Skin epidermis (tissue), 12 donors: ENCODE measurements around the gene NCOA7.
A peak's percentile ranks its signal among the peaks of the same experiment; 100 is the strongest.
"Not testable (repeated sequence)": the region's sequence is repeated elsewhere in the genome, so short reads cannot be mapped to it uniquely, and the experiment has no call there.

ENCODE experiments used
- H3K27ac ChIP-seq, 21 experiments: fragments of 200-600 bp; sonication (generic) in 11 of 21; one replicate each; pipeline ENCODE4 v1.5.0; 2020; ENCODE audit warnings: mild to moderate bottlenecking in 3 of 21, inconsistent platforms in 2 of 21, moderate library complexity in 2 of 21
- H3K4me3 ChIP-seq, 7 experiments: fragments of 200-600 bp; sonication (generic) in 2 of 7; one replicate each; pipeline ENCODE4 v1.5.0; 2020; ENCODE audit warnings: inconsistent platforms in 2 of 7, mild to moderate bottlenecking in 2 of 7, moderate library complexity in 1 of 7

The NCOA7 gene

DNA sequence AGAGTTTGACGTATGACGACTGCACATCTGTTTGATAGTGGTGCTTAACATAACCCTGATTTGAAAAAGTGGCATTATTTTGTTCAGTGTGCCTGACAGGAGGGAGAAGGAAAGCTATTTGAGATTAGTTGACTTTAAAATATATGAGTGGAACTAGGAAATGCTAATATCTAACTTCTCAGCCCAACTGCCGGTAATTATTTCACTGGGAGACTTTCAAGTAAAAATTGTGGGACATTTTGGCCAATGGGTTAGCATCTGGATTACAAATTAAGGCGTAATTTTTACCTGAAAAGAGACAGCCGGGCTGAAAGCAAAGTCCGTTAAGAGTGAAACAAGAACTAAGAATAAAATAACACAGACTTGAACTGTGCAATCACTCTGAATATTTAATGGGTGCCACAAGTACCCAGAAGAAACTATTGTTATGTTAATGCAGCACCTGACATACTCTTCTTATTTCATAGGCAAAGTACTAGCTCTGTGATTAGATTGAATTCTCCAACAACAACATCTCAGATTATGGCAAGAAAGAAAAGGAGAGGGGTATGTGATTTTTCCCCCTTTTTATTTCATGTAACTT, 39.3 kb upstream of the NCOA7 start:
- H3K4me3 ChIP-seq = peak overlapping the region in 2 of 7 experiments; percentile 62 to 63
- peak overlapping the region in 1 of 21 experiments; percentile 28 for H3K27ac ChIP-seq

DNA sequence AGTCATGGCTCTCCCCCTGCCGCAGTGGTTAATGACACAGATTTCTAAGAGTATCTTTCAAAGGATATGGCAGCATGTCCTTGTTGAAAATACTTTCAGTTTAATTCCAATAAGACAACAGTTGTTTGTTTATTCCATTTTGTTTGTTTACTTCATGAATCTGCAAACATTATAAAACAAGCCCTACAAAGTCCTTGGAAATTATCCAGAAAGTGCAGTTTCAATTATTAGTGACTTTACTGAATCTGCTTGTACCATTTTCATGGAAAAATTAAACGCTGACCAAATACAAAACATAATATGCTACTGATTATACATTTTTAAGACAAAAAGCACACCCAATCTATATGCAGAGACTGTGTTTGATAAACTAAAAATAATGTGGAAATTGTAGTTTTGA, 38.0 kb upstream of the NCOA7 start:
- Histone ChIP-seq H3K27ac (no peak overlapping the region), H3K4me3 (no peak overlapping the region)

DNA sequence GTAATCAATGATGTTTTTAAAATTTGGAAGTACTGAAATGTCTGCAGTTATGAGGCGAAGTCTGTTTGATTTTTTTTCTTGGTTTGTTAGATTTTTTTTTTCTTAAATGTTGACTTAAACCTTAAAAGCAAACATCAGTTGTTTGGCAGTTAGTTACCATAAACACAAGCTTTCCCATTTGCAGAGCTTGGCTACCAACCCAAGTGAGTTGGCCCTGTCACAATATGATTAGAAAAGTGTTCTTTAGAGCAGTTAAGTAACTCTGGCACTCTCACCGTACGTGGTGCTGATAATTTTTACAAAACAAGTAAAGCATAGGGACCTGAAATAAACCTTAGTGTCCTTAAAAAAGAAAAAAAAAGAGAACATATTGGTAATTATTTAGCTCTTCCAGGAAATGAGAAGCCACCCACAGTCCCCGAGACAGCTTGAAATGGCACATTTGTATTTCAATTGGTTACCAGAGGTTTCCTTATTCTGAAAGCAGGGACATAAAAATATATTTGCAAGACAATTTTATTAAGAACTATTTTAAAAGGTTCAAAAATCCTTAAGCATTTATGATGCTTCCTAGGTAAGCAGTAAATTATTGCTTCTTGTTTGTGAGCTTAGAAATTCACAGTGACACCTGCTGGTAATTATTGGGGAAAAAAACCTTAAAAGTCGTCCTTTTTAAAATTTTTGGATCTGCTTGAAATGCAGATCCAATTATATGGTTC, 37.4 kb upstream of the NCOA7 start:
- H3K4me3 ChIP-seq = no peak overlapping the region
- no peak overlapping the region for H3K27ac ChIP-seq

DNA sequence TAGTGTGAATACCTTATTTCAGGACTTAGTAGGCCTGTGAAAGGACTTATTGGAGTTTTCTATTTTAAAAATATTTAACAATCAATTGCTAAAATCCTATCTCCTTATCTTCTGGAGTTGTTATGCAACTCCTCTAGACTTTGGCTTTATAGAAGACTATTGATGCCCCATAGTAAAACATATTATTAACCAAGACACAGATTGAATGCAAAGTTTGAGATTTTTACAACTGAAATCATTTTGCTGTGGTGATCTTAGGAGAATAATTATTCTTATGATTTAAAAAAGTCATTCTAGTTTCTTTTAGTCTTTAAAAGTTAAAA, 36.9 kb upstream of the NCOA7 start:
- no peak overlapping the region for H3K27ac ChIP-seq
- H3K4me3 ChIP-seq = no peak overlapping the region

DNA sequence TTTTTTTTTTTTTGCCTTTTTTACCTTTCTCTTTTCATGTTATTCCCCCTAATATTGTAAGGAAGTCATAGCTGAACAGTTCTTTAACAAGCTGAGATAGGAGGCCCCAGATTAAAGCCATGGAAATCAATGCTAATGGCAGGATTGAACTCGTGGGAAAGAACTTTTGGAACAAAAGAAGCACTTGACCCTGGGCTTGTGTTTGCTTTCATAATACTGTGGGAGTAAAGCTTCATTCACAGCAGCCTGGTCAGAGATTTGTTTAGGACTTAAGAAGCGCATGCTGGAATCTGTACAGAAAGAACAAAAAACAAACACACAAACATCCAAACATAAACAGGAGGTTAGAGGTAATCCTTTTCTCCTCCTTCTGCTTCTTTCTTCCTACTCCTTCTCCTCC, 36.2 kb upstream of the NCOA7 start:
- Histone ChIP-seq H3K4me3 (no peak overlapping the region), H3K27ac (no peak overlapping the region)

DNA sequence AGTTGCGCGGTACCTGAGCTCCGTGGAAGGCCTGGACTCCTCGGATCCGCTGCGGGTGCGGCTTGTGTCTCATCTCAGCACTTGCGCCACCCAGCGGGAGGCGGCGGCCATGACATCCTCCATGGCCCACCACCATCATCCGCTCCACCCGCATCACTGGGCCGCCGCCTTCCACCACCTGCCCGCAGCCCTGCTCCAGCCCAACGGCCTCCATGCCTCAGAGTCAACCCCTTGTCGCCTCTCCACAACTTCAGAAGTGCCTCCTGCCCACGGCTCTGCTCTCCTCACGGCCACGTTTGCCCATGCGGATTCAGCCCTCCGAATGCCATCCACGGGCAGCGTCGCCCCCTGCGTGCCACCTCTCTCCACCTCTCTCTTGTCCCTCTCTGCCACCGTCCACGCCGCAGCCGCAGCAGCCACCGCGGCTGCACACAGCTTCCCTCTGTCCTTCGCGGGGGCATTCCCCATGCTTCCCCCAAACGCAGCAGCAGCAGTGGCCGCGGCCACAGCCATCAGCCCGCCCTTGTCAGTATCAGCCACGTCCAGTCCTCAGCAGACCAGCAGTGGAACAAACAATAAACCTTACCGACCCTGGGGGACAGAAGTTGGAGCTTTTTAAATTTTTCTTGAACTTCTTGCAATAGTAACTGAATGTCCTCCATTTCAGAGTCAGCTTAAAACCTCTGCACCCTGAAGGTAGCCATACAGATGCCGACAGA, 31.4 kb upstream of the NCOA7 start:
- Histone ChIP-seq H3K27ac (no peak overlapping the region), H3K4me3 (no peak overlapping the region)

DNA sequence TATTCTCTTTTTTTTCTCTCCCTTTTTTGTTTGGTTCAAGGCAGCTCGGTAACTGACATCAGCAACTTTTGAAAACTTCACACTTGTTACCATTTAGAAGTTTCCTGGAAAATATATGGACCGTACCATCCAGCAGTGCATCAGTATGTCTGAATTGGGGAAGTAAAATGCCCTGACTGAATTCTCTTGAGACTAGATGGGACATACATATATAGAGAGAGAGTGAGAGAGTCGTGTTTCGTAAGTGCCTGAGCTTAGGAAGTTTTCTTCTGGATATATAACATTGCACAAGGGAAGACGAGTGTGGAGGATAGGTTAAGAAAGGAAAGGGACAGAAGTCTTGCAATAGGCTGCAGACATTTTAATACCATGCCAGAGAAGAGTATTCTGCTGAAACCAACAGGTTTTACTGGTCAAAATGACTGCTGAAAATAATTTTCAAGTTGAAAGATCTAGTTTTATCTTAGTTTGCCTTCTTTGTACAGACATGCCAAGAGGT, 30.8 kb upstream of the NCOA7 start:
- Histone ChIP-seq H3K27ac (no peak overlapping the region), H3K4me3 (no peak overlapping the region)

DNA sequence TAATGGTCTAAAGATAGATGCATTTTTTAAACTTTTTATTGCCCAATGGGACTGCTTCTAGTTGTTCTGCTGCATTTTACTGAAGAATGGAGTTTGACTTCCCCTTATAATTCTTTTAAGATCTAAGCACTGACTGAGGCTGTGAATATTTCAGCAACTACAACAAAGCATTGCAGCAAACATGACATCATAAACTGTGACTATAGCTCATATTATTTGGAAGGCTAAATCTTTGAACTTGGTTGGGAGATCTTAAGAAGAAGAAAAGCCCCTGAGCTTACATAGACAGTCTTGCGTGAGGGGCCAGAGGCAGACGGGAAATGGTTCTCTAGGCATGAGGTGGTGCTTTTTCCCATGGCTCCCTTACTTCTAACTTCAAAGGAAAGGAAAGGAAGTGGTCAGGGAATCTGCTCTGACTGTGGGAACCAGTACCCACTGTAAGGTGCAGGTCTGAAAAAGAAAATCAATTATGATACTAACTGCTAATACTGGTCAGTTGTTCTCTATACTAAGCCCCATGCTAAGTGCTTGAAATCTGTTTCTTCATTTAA, 26.6 kb upstream of the NCOA7 start:
- Histone ChIP-seq H3K4me3 (no peak overlapping the region), H3K27ac (no peak overlapping the region)

DNA sequence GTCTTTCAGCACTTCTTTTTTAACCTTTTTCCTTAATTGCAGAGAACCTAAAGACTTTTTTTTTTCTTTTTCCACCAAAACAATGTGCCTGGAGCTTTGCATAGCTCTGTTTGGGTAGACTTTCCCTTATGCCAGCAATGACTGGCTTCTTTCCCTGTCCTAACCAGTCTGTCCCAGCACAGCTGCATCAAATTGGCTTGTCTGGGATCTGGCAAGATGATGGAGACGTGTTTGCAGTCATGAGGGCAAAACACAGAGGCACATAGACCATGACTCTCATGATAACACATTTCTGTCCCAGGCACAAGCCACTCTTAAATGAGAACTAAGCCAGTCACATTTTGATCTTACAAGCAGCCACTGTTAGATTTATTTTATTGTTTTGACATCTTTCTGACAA, 24.8 kb upstream of the NCOA7 start:
- Histone ChIP-seq H3K4me3 (no peak overlapping the region), H3K27ac (no peak overlapping the region)

DNA sequence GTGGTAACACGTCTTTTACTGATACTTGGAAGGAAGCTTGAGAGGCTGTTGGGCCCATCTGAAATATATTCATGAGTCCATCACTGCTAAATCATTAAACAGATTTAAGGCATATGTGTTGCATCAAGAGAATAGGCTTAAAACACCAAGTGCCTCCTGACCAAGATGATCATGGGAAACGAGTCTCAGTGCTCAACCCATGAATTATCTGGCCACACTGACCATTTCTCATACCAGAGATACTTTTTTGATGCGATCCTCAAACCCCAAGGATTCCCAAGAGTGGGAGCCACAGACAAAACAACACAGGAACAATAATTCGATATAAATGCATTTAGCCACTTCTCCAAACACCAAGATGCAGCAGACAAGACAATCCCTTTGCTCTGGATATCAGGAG, 24.1 kb upstream of the NCOA7 start:
- H3K4me3 ChIP-seq = no peak overlapping the region
- no peak overlapping the region for H3K27ac ChIP-seq

DNA sequence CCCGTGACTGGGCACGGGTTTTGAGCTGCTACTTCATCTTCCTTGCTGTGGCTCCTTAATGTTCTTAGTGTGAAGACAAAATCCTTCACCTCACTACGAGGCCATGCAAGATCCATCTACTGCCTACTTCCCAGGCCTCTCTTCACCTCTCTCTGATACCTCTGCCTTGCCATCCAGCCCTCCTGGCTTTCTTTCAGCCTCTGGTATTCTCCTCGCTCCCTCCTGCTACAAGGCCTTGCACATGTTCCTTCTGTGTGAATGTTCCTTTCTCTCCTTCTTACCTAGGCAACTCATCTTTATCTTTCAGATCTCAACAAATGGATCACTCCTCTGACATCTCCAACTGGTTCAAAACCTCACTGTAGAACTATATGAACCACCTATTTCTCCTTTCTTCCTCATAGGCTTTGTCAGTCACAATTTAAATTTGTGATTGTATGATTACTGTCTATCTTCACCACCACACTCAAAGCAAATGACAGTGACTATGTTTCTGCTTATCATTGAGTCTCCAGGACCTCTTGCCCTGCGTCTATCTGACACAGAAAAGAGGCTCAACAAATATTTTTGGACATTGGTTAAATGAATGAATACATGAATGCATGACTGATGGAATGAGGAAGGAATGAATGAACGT, 21.5 kb upstream of the NCOA7 start:
- Histone ChIP-seq H3K4me3 (no peak overlapping the region), H3K27ac (no peak overlapping the region)

DNA sequence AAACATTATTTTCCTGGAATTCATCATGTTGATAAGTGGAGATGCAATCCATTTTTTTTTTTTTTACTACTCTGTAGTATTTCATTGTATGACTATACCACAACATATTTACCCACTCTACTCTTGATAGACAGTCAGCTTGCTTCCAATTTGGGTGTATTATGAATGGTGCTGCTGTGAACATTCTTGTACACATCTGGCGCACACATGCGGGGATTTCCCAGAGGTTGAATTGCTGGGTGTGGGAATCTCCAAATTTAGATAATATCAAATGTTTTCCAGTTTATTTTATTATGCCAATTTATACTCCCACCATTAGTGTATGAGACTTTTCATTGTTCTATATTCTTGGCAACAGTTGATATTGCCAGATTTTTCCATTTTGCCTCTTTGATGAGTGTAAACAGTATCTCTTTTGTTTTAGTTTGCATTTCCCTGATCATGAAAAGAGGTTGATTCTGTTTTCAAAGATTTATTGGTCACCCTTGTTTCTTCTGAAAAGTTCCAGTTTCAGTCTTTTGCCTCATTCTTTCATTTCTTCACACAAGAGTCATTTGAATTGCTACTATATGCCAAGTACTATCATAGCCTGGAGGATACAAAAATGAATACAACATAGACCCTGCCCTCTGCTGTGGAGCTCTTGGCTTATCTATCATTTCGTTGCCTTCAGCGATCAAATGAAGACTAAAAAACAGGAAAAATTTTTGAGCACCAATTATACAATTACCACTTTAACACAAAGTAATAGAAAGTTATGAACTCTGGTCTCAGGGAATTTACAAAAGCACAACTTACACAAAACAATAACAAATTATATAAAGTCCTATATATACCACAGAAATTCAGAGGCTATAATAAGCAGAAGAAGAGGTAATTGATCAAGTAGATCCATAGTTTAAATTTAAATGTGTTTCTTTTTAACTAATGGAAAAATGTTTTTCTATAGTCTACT, 17.1 kb upstream of the NCOA7 start:
- H3K27ac ChIP-seq = no peak overlapping the region
- H3K4me3 ChIP-seq = no peak overlapping the region

DNA sequence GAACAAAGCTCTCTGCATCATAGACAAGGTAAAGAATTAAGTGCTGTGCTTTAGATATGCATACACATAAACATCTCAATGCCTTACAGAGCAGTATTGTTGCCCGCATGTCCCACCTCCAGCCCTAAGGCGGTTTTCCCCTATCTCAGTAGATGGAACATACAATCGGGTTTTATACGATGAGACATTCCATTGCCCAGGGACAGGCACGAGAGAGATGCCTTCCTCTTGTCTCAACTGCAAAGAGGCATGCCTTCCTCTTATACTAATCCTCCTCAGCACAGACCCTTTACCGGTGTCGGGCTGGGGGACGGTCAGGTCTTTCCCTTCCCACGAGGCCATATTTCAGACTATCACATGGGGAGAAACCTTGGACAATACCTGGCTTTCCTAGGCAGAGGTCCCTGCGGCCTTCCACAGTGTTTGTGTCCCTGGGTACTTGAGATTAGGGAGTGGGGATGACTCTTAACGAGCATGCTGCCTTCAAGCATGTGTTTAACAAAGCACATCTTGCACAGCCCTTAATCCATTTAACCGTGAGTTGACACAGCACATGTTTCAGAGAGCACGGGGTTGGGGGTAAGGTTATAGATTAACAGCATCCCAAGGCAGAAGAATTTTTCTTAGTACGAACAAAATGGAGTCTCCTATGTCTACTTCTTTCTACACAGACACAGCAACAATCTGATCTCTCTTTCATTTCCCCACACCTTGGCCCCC, 14.5 kb upstream of the NCOA7 start:
- H3K27ac ChIP-seq, H3K4me3 ChIP-seq: not testable (repeated sequence)

DNA sequence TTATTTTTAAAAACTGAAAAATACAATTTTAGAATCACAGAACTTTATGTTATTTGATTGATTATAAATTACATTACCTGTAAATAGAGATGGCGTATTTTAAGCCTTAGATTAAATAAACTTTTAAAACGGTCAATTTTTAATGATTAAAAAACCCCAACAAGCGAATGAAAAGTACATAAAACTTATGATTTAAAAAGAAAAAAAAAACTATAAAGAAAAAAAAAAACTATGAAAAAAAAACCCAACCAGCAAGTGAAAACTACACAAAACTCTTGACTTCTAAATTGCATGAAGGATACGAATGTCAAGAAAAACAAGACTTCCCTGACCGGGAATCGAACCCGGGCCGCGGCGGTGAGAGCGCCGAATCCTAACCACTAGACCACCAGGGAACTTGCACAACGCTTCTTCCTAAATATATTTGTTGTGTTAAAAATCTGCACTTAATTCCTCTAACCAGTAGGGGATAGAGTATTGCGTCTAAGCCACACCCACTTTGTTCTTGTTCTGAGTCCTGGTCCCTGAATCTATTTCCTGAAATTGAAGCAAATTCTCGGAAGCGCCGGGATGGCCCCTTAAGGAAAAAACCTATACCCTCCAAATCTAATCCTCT, 10.7 kb upstream of the NCOA7 start:
- Histone ChIP-seq H3K4me3 (peak overlapping the region; percentile 46 to 61 (median 53)), H3K27ac (peak overlapping the region; percentile 37 to 96 (median 91))

DNA sequence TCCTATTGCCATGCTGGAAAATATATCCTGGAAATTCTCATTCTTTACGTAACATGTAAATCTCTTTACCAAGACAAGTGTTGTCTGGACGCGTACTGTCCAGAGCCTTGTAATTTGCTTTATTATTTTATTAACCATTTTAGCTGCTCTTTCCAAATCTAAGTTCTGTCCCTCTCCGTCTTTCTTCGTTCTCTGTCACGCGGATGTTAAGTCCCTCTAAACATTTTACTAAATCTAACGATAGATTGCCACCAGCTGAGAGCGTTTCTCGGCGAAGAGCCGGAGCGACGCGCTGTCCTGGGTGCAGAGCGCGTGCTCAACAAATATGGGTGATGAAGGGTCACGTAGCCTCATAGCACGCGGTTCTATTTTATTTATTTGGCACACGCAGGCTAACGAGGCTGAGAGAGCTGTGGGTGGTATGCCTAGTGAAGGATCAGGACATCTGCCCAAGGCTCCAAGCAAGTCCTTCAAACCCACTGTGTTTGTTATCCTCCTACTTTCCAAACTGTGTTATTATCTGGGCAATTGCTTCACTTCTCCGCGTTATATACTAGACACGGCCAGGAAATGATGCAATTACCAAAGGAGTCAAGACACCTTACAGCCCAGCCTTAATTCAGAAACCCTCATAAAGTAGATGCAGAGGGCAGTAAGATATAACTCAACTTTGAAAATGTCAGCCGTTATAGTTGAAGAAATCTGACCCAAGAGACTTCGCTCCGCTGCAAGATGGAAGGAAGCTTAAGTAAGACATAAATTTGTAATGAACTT, 10.0 kb upstream of the NCOA7 start:
- peak overlapping the region; percentile 46 to 61 (median 53) for H3K4me3 ChIP-seq
- peak overlapping the region; percentile 37 to 96 (median 91) for H3K27ac ChIP-seq

DNA sequence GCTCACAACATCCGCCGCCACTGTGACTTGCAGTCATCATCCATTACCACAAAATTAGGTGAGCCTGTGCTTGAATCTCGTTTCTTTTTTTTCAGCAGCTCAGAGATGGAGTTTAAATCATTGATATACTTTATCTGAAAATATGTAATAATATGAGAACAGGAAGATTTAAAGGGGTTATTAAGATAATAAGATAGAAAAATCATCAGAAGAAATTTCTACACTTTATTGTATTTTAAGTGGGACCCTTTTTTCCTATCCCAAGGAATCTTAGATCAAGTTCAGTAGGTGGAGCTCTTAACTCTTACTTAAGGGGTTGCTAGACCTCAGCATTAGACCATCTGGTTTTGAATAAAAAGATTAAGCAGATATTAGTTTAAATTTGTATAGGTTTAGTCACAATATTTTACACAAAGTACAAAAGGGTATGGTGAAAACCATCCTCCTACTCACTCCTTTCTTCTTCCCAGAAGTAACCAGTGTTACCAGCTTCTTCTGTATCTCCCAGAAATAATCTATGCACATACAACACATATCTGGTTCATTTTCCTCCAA, 9.4 kb upstream of the NCOA7 start:
- peak overlapping the region; percentile 37 to 96 (median 91) for H3K27ac ChIP-seq
- peak overlapping the region; percentile 46 to 61 (median 53) for H3K4me3 ChIP-seq

DNA sequence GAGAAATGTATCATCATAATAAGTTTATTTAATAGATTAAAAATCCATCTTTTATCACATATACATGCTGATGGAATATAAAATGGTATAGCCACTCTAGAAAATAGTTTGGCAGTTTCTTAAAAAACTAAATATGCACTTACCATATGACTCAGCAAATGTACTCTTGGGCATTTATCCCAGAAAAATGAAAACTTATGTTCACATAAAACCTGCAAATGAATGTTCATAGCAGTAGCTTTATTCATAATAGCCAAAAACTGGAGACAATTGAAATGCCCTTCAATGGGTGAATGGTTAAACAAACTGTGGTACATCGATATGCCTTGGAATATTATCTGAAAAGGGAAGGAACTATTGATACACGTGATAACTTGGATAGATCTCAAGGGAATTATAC, 6.4 kb upstream of the NCOA7 start:
- H3K4me3 ChIP-seq = no peak overlapping the region
- no peak overlapping the region for H3K27ac ChIP-seq
